Caco-2 (cell line): ENCODE data around the gene TXLNG. TPM values are rescaled to one million over a fixed set of nuclear protein-coding genes. Genes with fewer than 3 reads are reported as not detected.
A peak's percentile ranks its signal among the peaks of the same experiment; 100 is the strongest.

Experiments
- BruUV-seq: library from RNA; stranded (reverse); fragments of 400-500 nt; replicated peaks from 2 replicates; lab custom pipeline; 2021; lab: Mats Ljungman, UMichigan
- CTCF ChIA-PET: fragments of 300-600 bp; sonication (Branson Sonifier 250); formaldehyde crosslinking; loops from one replicate; lab custom pipeline; 2022; ENCODE audit warnings: antibody characterized with exemption; lab: Charles Lee
- POLR2A ChIA-PET: fragments of 300-600 bp; sonication (Branson Sonifier 250); formaldehyde crosslinking; loops from one replicate; lab custom pipeline; 2022; ENCODE audit warnings: antibody characterized with exemption; lab: Charles Lee
- DNase-seq, 2 experiments: peaks; one replicate each; pipeline versions ENCODE4 v3.0.0 to v3.0.0-alpha.2; 2020 to 2022
- H3K27me3 ChIP-seq: replicated peaks from 2 replicates; pipeline ENCODE4 v1.6.0; 2011; ENCODE audit warnings: low read length; ENCODE audit not compliant: control insufficient read depth, insufficient read depth
- H3K36me3 ChIP-seq: 2 replicates; pipeline ENCODE4 v1.5.1; 2011; ENCODE audit warnings: low read length; ENCODE audit not compliant: control insufficient read depth, insufficient read depth
- H3K4me1 ChIP-seq: fragments of 250-450 bp; sonication (Bioruptor Pico); 2 replicates; pipeline ENCODE4 v1.5.1; 2020; ENCODE audit warnings: mild to moderate bottlenecking
- H3K4me3 ChIP-seq: 2 replicates; pipeline ENCODE4 v1.5.1; 2011; ENCODE audit warnings: low read depth, mild to moderate bottlenecking, control low read depth, low read length
- H3K9me3 ChIP-seq: fragments of 250-450 bp; sonication (Bioruptor Pico); 2 replicates; pipeline ENCODE4 v1.5.1; 2020; ENCODE audit warnings: mild to moderate bottlenecking, moderate library complexity
- H3K27ac Mint-ChIP-seq: one replicate; pipeline ENCODE4 v1.8.0; 2022; ENCODE audit warnings: mixed read lengths; ENCODE audit not compliant: unreplicated experiment
- H3K27me3 Mint-ChIP-seq: one replicate; pipeline ENCODE4 v1.8.0; 2022; ENCODE audit warnings: mixed read lengths; ENCODE audit not compliant: insufficient read depth, unreplicated experiment
- H3K36me3 Mint-ChIP-seq: one replicate; pipeline ENCODE4 v1.8.0; 2022; ENCODE audit warnings: mild to moderate bottlenecking, mixed read lengths; ENCODE audit not compliant: insufficient read depth, unreplicated experiment
- H3K4me1 Mint-ChIP-seq: one replicate; pipeline ENCODE4 v1.8.0; 2022; ENCODE audit warnings: low read depth, mixed read lengths; ENCODE audit not compliant: unreplicated experiment
- H3K4me3 Mint-ChIP-seq: one replicate; pipeline ENCODE4 v1.8.0; 2022; ENCODE audit warnings: mild to moderate bottlenecking, moderate library complexity, mixed read lengths; ENCODE audit not compliant: unreplicated experiment
- H3K9me3 Mint-ChIP-seq: one replicate; pipeline ENCODE4 v1.8.0; 2022; ENCODE audit warnings: mixed read lengths; ENCODE audit not compliant: unreplicated experiment
- intact Hi-C: fragments of 100-400 bp; cut with micrococcal nuclease; formaldehyde crosslinking; loops from one replicate; pipeline ENCODE4 v1.10.0; 2022; ENCODE audit not compliant: unreplicated experiment
- total RNA-seq: library from RNA; stranded (reverse); gene quantifications from 2 replicates; pipeline ENCODE4 v1.2.3, GENCODE V29; 2022
- TF ChIP-seq, protein P1 (sequence below), 2 experiments: fragments of 200-600 bp in 1 of 2; IDR thresholded peaks; 1 replicate in 1 of 2; 2 replicates in 1 of 2; pipeline versions ENCODE4 v1.5.1 to v1.8.0; 2011 to 2022; ENCODE audit warnings: antibody characterized with exemption in 1 of 2, control low read depth in 1 of 2, inconsistent platforms in 1 of 2, low read depth in 1 of 2, low read length in 1 of 2, mild to moderate bottlenecking in 1 of 2, moderate library complexity in 1 of 2; ENCODE audit not compliant: insufficient read depth in 1 of 2, severe bottlenecking in 1 of 2, unreplicated experiment in 1 of 2

The TXLNG gene
- total RNA-seq, 1 experiment from 2014 or later, result 18.3 TPM

GRCh38 chrX:16868920-16869319, 82.7 kb downstream of the TXLNG start:
- Histone ChIP-seq H3K27me3 (no peaks in the 10 kb centered on the region), H3K9me3 (no peaks in the 10 kb centered on the region), H3K36me3 (no peaks in the 10 kb centered on the region), H3K4me1 (peaks cover 6% of the 10 kb centered on the region; the same call in 1 of the 2 replicates), H3K4me3 (peak overlapping the region; percentile 72)
- intact Hi-C loops, result no loop called here
- Mint-ChIP-seq H3K27me3 (no peaks in the 10 kb centered on the region), H3K36me3 (peaks cover 32% of the 10 kb centered on the region), H3K4me3 (peak overlapping the region; percentile 99), H3K4me1 (no peaks in the 10 kb centered on the region), H3K9me3 (no peaks in the 10 kb centered on the region), H3K27ac (peak overlapping the region; percentile 57)
- BruUV-seq, result no TSS peak
- CTCF ChIA-PET, result no interaction called here
- DNase-seq, result no peak
- TF ChIP-seq, protein P1, sequence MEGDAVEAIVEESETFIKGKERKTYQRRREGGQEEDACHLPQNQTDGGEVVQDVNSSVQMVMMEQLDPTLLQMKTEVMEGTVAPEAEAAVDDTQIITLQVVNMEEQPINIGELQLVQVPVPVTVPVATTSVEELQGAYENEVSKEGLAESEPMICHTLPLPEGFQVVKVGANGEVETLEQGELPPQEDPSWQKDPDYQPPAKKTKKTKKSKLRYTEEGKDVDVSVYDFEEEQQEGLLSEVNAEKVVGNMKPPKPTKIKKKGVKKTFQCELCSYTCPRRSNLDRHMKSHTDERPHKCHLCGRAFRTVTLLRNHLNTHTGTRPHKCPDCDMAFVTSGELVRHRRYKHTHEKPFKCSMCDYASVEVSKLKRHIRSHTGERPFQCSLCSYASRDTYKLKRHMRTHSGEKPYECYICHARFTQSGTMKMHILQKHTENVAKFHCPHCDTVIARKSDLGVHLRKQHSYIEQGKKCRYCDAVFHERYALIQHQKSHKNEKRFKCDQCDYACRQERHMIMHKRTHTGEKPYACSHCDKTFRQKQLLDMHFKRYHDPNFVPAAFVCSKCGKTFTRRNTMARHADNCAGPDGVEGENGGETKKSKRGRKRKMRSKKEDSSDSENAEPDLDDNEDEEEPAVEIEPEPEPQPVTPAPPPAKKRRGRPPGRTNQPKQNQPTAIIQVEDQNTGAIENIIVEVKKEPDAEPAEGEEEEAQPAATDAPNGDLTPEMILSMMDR (IDR thresholded peaks at IDR 0.05; ENCODE audit: insufficient read depth in 1 of 2, low read depth in 1 of 2, low read length in 1 of 2, severe bottlenecking in 1 of 2, unreplicated experiment in 1 of 2), result no peak
- POLR2A ChIA-PET, result no interaction called here

DNA sequence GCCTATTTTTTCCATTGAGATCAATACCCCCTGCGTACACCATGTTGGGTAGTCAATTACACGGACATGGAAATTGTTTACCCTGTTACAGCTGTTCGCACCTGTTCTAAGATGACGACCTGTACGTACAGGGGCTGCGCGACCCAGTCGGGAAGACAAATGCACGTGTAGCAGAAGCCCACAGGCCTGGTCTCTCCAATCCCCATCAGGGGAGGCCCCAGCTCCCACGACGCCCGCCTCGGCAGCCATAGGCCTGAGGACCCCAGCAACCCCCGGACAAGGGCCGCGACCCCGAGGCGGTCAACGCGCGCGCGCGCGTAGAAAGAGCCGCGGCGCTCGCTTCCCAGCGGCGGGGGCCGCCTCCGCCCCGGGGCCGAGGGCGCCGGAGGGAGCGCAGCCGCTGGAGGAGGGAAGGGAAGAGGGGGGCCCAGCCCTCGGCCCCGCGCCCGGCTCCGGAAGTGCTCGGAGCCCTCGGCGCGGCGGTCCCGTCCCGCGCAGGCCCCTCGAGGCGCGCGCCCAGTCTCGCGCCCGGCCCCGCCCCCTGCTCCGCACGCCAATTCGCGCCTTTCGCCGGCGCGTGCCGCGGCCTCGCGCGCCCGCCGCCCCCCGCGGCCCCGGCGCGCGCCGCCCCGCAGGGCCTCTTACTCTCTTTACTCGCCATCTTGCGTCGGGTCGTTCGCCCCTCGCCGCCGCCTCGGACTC, 83.3 kb downstream of the TXLNG start:
- H3K27ac Mint-ChIP-seq, result peak overlapping the region; percentile 99
- POLR2A ChIA-PET, result no interaction called here
- peaks cover 6% of the 10 kb centered on the region; the same call in 1 of the 2 replicates for H3K4me1 ChIP-seq
- H3K36me3 ChIP-seq, result no peaks in the 10 kb centered on the region
- H3K4me3 ChIP-seq, result peak overlapping the region; percentile 72
- BruUV-seq, result no TSS peak
- no peaks in the 10 kb centered on the region for H3K27me3 ChIP-seq
- TF ChIP-seq, protein P1 (IDR thresholded peaks at IDR 0.05; ENCODE audit: insufficient read depth in 1 of 2, low read depth in 1 of 2, low read length in 1 of 2, severe bottlenecking in 1 of 2, unreplicated experiment in 1 of 2), result no peak
- peak overlapping the region; percentile 99 for H3K4me3 Mint-ChIP-seq
- H3K4me1 Mint-ChIP-seq, result no peaks in the 10 kb centered on the region
- no peaks in the 10 kb centered on the region for H3K9me3 ChIP-seq
- peaks cover 26% of the 10 kb centered on the region for H3K36me3 Mint-ChIP-seq
- no peaks in the 10 kb centered on the region for H3K27me3 Mint-ChIP-seq
- CTCF ChIA-PET, result interaction anchor here (1.9 kb wide), 1 partner anchor 13 kb away, joined by 8 read pairs; no protein-coding TSS in a partner anchor
- intact Hi-C loops, result no loop called here
- peak; percentile 32 to 64 for DNase-seq
- no peaks in the 10 kb centered on the region for H3K9me3 Mint-ChIP-seq

DNA sequence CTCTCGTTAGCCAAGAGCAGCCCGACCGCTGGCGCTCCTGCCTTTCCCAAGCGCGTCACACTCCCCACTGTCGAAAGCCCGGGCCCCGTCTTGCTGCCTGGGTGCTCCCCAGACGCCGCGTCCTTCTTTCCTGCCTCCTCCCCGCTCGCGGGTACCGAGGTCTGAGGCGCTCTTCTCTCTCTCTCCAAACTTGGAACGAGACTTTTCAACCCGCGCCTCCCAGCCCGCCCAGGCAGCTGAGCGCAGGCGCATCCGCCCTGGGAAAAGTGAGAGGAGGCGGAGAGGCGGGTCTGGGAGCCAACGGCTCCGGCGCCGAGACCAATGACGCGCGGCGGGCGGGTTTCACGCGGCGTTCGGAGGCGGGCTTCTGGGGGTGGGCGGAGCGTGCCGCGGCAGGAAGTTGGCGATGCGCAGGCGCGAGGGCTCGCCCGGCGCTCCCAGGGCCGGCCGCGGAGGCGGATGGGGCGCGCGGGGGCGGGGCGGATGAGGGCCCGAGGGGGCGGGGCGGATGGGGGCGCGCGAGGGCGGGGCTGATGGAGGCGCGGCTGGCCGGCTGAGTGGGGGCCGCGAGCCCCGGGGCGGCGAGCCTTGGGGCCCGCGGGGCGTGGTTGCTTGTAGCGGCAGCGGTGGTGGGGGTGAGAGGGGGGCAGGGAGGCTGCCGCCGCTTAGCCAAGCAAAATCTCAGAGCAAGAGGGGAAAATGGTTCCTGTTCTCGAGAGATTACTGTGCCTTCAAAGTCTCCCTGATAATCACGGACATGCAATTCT, 84.0 kb downstream of the TXLNG start, which contains the start of gene RBBP7:
Gene RBBP7 (minus strand): TSS at position 268 of the 767 bp plus-strand sequence. CDS start 309 bp downstream, outside the sequence.
- Histone ChIP-seq H3K4me1 (peaks cover 6% of the 10 kb centered on the region; the same call in 1 of the 2 replicates), H3K9me3 (no peaks in the 10 kb centered on the region), H3K36me3 (no peaks in the 10 kb centered on the region), H3K4me3 (peak within 1 kb of the TSS; percentile 72), H3K27me3 (no peaks in the 10 kb centered on the region)
- peak within 1 kb of the TSS; percentile 99 for H3K27ac Mint-ChIP-seq
- H3K36me3 Mint-ChIP-seq, result peaks cover 25% of the 10 kb centered on the region
- no peaks in the 10 kb centered on the region for H3K4me1 Mint-ChIP-seq
- peaks cover 3% of the 10 kb centered on the region for H3K27me3 Mint-ChIP-seq
- peak within 1 kb of the TSS; percentile 99 for H3K4me3 Mint-ChIP-seq
- peak; percentile 89 to 92 for DNase-seq
- ChIA-PET POLR2A (no interaction called here), CTCF (interaction anchor here (0.7 to 1.9 kb wide), 2 partner anchors 12 to 22 kb away, joined by 3 to 8 read pairs; no protein-coding TSS in a partner anchor)
- BruUV-seq, result no TSS peak
- no peaks in the 10 kb centered on the region for H3K9me3 Mint-ChIP-seq
- TF ChIP-seq, protein P1 (IDR thresholded peaks at IDR 0.05; ENCODE audit: insufficient read depth in 1 of 2, low read depth in 1 of 2, low read length in 1 of 2, severe bottlenecking in 1 of 2, unreplicated experiment in 1 of 2), result no peak
- intact Hi-C loops, result no loop called here
